OCI-LY3 (cell line): ENCODE results near the gene PPP4R1.

Source experiments
- EZH2phosphoT487 ChIP-seq: fragments of 200-600 bp; shearing (Covaris generic); IDR thresholded peaks from 2 replicates; pipeline ENCODE4 v1.6.1; 2018; ENCODE audit warnings: antibody characterized with exemption, mixed run types, low read depth
- TF ChIP-seq, protein P1 (sequence below): fragments of 200-600, 300-600 bp; sonication (generic); IDR thresholded peaks from 2 replicates; pipeline ENCODE4 v1.5.1; 2014; ENCODE audit warnings: antibody characterized with exemption, low read length, low read depth

- TF ChIP-seq, protein P1, sequence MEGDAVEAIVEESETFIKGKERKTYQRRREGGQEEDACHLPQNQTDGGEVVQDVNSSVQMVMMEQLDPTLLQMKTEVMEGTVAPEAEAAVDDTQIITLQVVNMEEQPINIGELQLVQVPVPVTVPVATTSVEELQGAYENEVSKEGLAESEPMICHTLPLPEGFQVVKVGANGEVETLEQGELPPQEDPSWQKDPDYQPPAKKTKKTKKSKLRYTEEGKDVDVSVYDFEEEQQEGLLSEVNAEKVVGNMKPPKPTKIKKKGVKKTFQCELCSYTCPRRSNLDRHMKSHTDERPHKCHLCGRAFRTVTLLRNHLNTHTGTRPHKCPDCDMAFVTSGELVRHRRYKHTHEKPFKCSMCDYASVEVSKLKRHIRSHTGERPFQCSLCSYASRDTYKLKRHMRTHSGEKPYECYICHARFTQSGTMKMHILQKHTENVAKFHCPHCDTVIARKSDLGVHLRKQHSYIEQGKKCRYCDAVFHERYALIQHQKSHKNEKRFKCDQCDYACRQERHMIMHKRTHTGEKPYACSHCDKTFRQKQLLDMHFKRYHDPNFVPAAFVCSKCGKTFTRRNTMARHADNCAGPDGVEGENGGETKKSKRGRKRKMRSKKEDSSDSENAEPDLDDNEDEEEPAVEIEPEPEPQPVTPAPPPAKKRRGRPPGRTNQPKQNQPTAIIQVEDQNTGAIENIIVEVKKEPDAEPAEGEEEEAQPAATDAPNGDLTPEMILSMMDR = no peak
- no peak for TF ChIP-seq EZH2phosphoT487
Measured at GRCh38 chr18:9629709-9630108, 15.3 kb upstream of the PPP4R1 start.
